GM12892 (cell line): ENCODE data around the gene CACNA1G.

Experiments used
- POLR2A ChIP-seq: IDR thresholded peaks from 2 replicates; pipeline ENCODE4 v1.6.1; 2011; ENCODE audit warnings: low read depth, low read length, control low read depth
- POLR2AphosphoS5 ChIP-seq: IDR thresholded peaks from 2 replicates; pipeline ENCODE4 v1.6.1; 2011; ENCODE audit warnings: low read depth, low read length, control low read depth
- TAF1 ChIP-seq: IDR thresholded peaks from 2 replicates; pipeline ENCODE4 v1.6.1; 2011; ENCODE audit warnings: low read depth, mild to moderate bottlenecking, control low read depth, low read length, borderline replicate concordance

DNA sequence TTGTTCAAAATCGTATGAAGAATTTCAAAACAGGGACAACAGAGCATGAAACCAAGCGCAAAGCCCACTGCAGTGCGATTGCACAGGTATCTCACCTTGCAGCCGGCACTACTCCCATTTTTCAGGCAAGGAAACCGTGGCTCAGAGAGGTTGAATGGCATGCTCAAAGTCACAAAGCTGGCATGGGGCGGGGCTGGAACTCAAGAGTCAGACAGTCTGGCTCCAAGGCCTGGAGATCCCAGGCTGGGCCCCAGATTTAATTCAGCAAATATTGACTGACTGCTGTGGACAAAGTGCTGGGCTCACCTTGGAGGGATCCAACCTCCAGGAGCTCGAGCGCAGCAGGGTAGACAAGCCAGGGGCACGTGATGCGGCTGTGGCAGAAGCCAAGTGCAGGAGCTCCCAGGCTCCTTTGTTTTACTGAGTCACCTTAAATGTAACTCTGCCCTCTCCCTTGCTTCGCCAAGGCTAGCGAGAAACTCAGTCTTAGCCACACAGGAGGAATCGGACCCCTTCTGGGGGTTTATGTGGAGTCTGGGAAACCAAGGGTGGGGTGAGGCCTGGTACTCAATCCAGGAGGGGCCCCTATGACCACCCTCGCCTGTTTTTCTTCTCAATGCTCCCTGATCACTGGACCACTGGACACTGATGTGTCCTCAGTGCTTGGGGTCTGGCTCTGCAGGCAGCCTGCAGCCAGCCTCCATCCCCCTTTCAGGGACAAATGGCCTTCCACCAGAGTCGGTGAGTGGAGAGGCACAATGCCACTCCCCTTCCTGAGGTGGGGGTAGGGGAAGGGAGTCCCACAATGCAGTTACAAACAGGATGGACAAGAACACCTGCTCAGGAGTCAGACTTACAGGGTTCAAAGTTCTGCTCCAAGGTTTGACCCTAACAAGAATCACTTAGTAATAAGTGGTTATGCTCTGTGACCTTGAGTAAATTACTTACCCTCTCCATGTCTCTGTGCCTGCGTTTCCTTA, 17.4 kb upstream of the CACNA1G start:
- TF ChIP-seq POLR2A (no peak), POLR2AphosphoS5 (no peak), TAF1 (no peak)
